ENCODE results near the gene VAT1L.

VAT1L gene

DNA sequence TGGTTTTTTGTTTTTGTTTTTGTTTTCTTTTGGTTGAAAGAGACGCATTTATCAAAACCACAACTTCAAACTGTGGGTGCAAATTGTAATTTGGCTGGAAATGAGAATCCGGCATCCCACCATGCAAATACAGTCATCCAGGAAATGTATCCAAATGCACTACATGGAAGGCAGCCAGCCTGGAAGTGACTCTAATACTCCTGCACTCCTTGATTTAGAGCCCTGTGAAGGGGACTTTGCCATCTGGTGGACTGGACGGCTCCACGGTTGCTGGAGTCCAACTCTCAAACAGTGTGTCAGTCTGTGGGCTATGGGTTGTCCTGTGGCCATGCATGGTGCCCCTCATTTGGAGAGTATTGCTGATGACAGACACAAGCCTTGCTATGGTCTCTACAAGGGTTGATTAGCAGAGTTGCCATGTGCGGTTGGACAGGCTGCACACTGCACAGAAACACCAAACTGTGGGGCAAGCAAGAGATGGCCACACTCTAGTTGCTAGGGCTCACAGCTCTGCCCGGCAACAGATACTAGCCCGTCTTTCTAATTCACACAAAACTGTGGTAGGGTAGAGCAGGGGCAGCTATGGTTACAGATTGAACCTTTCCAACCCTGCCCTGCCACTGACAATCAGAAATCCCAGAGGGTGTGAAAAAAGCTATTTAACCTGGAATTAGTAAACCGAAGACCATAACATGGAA lies 62.4 kb downstream of the VAT1L start:
- H3K4me3 ChIP-seq (ENCODE audit: low read depth, low read length) = no peak overlapping the region
- no peak for DNase-seq (ENCODE audit: low read depth)
- TF ChIP-seq, protein P1, sequence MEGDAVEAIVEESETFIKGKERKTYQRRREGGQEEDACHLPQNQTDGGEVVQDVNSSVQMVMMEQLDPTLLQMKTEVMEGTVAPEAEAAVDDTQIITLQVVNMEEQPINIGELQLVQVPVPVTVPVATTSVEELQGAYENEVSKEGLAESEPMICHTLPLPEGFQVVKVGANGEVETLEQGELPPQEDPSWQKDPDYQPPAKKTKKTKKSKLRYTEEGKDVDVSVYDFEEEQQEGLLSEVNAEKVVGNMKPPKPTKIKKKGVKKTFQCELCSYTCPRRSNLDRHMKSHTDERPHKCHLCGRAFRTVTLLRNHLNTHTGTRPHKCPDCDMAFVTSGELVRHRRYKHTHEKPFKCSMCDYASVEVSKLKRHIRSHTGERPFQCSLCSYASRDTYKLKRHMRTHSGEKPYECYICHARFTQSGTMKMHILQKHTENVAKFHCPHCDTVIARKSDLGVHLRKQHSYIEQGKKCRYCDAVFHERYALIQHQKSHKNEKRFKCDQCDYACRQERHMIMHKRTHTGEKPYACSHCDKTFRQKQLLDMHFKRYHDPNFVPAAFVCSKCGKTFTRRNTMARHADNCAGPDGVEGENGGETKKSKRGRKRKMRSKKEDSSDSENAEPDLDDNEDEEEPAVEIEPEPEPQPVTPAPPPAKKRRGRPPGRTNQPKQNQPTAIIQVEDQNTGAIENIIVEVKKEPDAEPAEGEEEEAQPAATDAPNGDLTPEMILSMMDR (conservative IDR thresholded peaks at IDR 0.05; ENCODE audit: low read depth, low read length) = no peak

DNA sequence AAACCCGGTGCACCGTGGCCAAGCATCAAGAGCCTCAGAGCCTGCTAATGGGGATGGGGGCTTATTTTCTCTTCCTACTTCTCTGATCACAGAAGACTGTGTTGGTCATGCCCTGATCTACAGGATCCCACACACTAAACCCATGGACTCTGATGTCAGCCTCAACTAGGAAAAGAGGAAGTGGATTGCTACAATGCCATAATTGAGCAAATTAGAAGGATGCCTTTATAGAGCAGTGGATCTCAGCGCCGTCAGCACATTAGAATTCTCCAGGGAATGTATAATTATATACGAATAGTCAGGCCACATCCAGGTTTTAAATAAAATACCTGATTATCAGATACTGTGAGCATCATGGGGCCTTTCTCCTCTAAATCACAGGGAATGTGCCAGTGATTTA lies 64.8 kb downstream of the VAT1L start:
- DNase-seq (ENCODE audit: low read depth) = no peak

DNA sequence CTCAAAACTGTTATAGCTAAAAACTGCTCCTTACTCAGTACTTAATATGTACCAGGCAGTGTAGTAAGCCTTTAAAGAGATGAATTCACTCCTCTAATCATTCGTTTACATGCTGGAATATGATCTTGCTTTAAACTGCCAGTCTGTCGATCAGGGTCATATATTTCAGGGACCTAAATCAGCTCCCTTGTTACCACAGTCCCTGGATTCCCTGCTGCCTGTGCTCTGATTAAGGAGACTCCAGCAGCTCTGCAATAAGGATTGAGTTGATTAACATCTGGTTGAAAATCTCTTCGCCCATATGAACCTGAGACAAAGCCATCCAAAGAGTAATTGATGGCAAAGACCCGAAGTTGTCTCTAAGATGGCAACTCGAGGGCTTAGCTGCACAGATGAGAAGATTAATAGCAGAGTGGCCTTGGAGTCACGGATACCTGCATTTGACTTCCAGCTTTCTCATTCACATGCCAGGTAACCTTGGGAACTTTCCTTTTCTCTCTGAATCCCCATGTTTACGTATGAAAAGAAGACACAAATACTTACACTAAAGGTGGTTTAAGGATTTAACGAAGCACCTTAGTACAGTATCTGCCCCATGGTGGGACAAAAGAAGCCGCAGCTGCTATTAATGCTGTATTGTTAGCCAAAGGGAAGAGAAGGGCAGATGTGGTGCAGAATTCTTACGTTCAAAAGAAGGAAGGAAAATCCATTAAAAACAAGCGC lies 68.2 kb downstream of the VAT1L start:
- H3K4me3 ChIP-seq (ENCODE audit: low read depth, low read length) = no peak overlapping the region
- TF ChIP-seq, protein P1 (conservative IDR thresholded peaks at IDR 0.05; ENCODE audit: low read depth, low read length) = no peak
- DNase-seq (ENCODE audit: low read depth) = no peak

More for the DNA sequence above, 64.8 kb downstream of the VAT1L start:
- TF ChIP-seq, protein P1 (conservative IDR thresholded peaks at IDR 0.05; ENCODE audit: low read depth, low read length) = no peak
- no peak overlapping the region for H3K4me3 ChIP-seq (ENCODE audit: low read depth, low read length)

DNA sequence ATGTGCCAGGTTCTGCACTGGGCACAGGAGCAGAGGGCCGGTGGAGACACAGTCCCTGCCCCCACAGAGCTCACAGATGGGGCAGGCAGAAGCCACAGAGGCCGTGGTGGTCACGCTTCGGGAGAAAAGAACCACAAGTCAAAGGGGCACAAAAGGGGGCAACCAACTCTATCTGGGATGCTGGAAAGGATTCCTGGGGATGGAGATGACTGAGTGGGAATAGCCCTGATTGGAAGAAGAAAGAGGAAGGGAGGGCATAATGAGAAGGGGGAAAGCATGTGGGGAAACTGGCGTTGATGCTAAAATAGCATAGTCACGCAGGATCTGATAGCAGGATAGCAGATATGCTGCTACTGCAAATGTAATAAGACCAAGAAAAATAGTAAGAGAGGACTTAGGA lies 69.7 kb downstream of the VAT1L start:
- TF ChIP-seq, protein P1 (conservative IDR thresholded peaks at IDR 0.05; ENCODE audit: low read depth, low read length) = no peak
- DNase-seq (ENCODE audit: low read depth) = no peak
- H3K4me3 ChIP-seq (ENCODE audit: low read depth, low read length) = no peak overlapping the region

DNA sequence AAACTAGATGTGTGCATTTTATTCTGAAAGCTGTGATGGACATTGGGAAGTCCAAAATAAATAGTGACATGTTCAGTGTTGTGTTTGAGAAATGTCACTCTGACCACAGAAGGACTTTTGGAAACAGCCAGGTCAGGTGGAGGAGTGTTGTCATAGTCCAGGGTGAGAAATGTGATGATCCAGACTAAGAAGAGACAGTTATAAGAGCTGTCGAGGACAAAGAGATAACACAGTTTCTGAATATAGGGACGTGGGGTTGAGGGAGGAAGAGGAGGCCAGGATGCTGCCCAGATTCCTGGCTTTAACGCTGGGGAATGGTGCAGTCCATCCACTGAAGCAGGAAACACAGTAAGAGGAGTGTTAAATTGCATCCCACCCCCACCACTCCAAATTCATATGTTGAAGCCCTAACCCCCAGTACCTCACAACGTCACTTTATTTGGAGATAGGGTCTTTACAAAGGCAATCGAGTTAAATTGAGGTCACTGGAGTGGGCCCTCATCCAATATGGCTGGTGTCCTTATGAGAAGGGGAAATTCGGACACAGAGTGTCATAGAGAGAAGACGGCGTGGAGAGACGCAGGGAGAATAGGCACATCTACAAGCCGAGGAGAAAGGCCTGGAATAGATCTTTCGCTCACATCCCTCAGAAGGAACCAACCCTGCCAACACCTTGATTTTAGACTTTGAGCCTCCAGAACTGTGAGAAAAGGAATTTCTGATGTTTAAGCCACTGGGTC lies 71.3 kb downstream of the VAT1L start:
- no peak for DNase-seq (ENCODE audit: low read depth)
- TF ChIP-seq, protein P1 (conservative IDR thresholded peaks at IDR 0.05; ENCODE audit: low read depth, low read length) = no peak
- no peak overlapping the region for H3K4me3 ChIP-seq (ENCODE audit: low read depth, low read length)

DNA sequence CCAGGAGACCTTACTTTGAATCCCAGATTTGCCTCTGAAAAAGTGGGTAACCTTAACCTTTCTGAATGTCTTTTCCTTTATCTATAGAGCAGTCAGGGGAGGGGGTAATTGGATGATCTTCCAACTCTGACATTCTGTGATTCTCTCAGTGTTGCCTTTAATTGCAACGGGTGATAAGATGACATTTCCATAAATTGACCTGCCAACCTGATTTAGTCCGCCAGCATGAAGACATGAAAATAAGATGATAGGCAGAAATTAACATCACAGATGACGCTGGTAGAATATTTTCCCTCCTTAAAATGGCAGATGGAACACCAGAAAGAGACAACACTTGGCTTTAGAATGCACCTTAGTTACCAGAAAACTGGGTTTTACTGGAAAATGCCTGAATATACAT lies 72.6 kb downstream of the VAT1L start:
- DNase-seq (ENCODE audit: low read depth) = no peak
- H3K4me3 ChIP-seq (ENCODE audit: low read depth, low read length) = no peak overlapping the region
- TF ChIP-seq, protein P1 (conservative IDR thresholded peaks at IDR 0.05; ENCODE audit: low read depth, low read length) = no peak

Measured in choroid plexus epithelial cell (primary cell).